ENCODE measurements around the gene TYMS. TPM values are rescaled to one million over a fixed set of nuclear protein-coding genes. Genes with fewer than 3 reads are reported as not detected.

TYMS gene
- polyA plus RNA-seq, 3 donors: not detected

- Mint-ChIP-seq H3K4me3 (no peak overlapping the region), H3K9me3 (no peaks in the 10 kb centered on the region), H3K36me3 (peaks cover 29 to 32% of the 10 kb centered on the region in 2 donors), H3K27me3 (ENCODE audit: low read depth in 3 of 3) (peaks cover 0 to 3% (median 0%) of the 10 kb centered on the region in 3 donors), H3K27ac (peak overlapping the region in 3 of 7 donors; percentile 52 to 74 (median 67)), H3K4me1 (peaks cover 17% of the 10 kb centered on the region)
- no peak for TF ChIP-seq CTCF (IDR thresholded peaks at IDR 0.05)
- 50% methylated on average over 2 of the region's 5 CpGs for WGBS (ENCODE audit: insufficient coverage)
- H3K9me3 ChIP-seq (replicated peaks in 1 of 2; ENCODE audit: control insufficient read depth in 1 of 2, insufficient read depth in 1 of 2, low read length in 2 of 2): no peaks in the 10 kb centered on the region
- intact Hi-C loops (cut with micrococcal nuclease): no loop called here
- H3K4me1 ChIP-seq (ENCODE audit: control insufficient read depth in 1 of 2, insufficient read depth in 2 of 2, low read length in 2 of 2): no peaks in the 10 kb centered on the region
- no peaks in the 10 kb centered on the region for H3K27me3 ChIP-seq (ENCODE audit: control insufficient read depth in 2 of 2, insufficient read depth in 2 of 2, low read length in 2 of 2)
- H3K36me3 ChIP-seq (replicated peaks in 1 of 2; ENCODE audit: control insufficient read depth in 1 of 2, insufficient read depth in 2 of 2, low read length in 2 of 2): peaks cover 0 to 30% of the 10 kb centered on the region in 2 donors
- no peak overlapping the region for H3K9ac ChIP-seq (ENCODE audit: insufficient read depth, low read length, poor library complexity, severe bottlenecking)
- H3K79me2 ChIP-seq (ENCODE audit: insufficient read depth, low read length): no peaks in the 10 kb centered on the region
- no peak for DNase-seq
- no peaks in the 10 kb centered on the region for H4K20me1 ChIP-seq (ENCODE audit: insufficient read depth, low read length)
- no peak overlapping the region for H2AFZ ChIP-seq (ENCODE audit: insufficient read depth, low read depth, low read length, poor library complexity, severe bottlenecking)
- no peak overlapping the region for H3K4me2 ChIP-seq (replicated peaks; ENCODE audit: extremely low read depth, low read length, poor library complexity, severe bottlenecking)
- H3K27ac ChIP-seq (ENCODE audit: low read depth in 1 of 2, low read length in 2 of 2): no peak overlapping the region
- H3K4me3 ChIP-seq (replicated peaks in 1 of 3; ENCODE audit: low read depth in 2 of 3, low read length in 3 of 3): no peak overlapping the region
Observed at GRCh38 chr18:688323-688722, 30.9 kb downstream of the TYMS start.

GRCh38 chr18:692824-693223, 35.4 kb downstream of the TYMS start:
- Histone ChIP-seq H3K4me3 (replicated peaks in 1 of 3; ENCODE audit: low read depth in 2 of 3, low read length in 3 of 3) (no peak overlapping the region), H4K20me1 (ENCODE audit: insufficient read depth, low read length) (no peaks in the 10 kb centered on the region), H3K9me3 (replicated peaks in 1 of 2; ENCODE audit: control insufficient read depth in 1 of 2, insufficient read depth in 1 of 2, low read length in 2 of 2) (no peaks in the 10 kb centered on the region), H2AFZ (ENCODE audit: insufficient read depth, low read depth, low read length, poor library complexity, severe bottlenecking) (no peak overlapping the region), H3K27me3 (ENCODE audit: control insufficient read depth in 2 of 2, insufficient read depth in 2 of 2, low read length in 2 of 2) (no peaks in the 10 kb centered on the region), H3K4me1 (ENCODE audit: control insufficient read depth in 1 of 2, insufficient read depth in 2 of 2, low read length in 2 of 2) (no peaks in the 10 kb centered on the region), H3K27ac (ENCODE audit: low read depth in 1 of 2, low read length in 2 of 2) (no peak overlapping the region), H3K79me2 (ENCODE audit: insufficient read depth, low read length) (no peaks in the 10 kb centered on the region), H3K9ac (ENCODE audit: insufficient read depth, low read length, poor library complexity, severe bottlenecking) (no peak overlapping the region), H3K36me3 (replicated peaks in 1 of 2; ENCODE audit: control insufficient read depth in 1 of 2, insufficient read depth in 2 of 2, low read length in 2 of 2) (peaks cover 0 to 31% of the 10 kb centered on the region in 2 donors), H3K4me2 (replicated peaks; ENCODE audit: extremely low read depth, low read length, poor library complexity, severe bottlenecking) (no peak overlapping the region)
- DNase-seq: no peak
- Mint-ChIP-seq H3K36me3 (peaks cover 18 to 45% of the 10 kb centered on the region in 2 donors), H3K4me1 (peaks cover 13% of the 10 kb centered on the region), H3K27me3 (ENCODE audit: low read depth in 3 of 3) (peaks cover 0 to 3% (median 0%) of the 10 kb centered on the region in 3 donors), H3K9me3 (no peaks in the 10 kb centered on the region), H3K27ac (peak overlapping the region in 2 of 7 donors; percentile 2 to 54), H3K4me3 (no peak overlapping the region)
- intact Hi-C loops (cut with micrococcal nuclease): no loop called here
- 64% methylated on average over 5 of the region's 6 CpGs for WGBS (ENCODE audit: insufficient coverage)
- TF ChIP-seq CTCF (IDR thresholded peaks at IDR 0.05): no peak
